Stimulated activated CD8-positive, alpha-beta memory T cell treated with anti-CD3 and anti-CD28 coated beads, Interleukin-15, amount 100 ng/mL, for 48 hours (primary cell): Measurements from ENCODE around the gene BATF3.
A peak's percentile ranks its signal among the peaks of the same experiment; 100 is the strongest.

Experiments used
- DNase-seq, 2 donors: peaks; one replicate each; pipeline ENCODE4 v3.0.0-alpha.2; 2020; ENCODE audit warnings: low read depth in 2 of 2

Gene BATF3

GRCh38 chr1:212703991-212704564 is 4.4 kb upstream of the BATF3 start:
- DNase-seq = no peak

GRCh38 chr1:212702672-212703071 is 3.0 kb upstream of the BATF3 start:
- no peak for DNase-seq

GRCh38 chr1:212701910-212702309 is 2.3 kb upstream of the BATF3 start:
- no peak for DNase-seq

- DNase-seq = no peak
Measured at GRCh38 chr1:212700892-212701819, 1.5 kb upstream of the BATF3 start.

- DNase-seq = peak in 1 of 2 donors; percentile 77
Measured at GRCh38 chr1:212700223-212700891, 717 bp upstream of the BATF3 start.

- DNase-seq = peak; percentile 60 to 68
Measured at GRCh38 chr1:212699104-212699624, 476 bp downstream of the BATF3 start.

GRCh38 chr1:212698467-212699103 is 1.1 kb downstream of the BATF3 start:
- DNase-seq = no peak

- DNase-seq = no peak
Measured at GRCh38 chr1:212696721-212697331, 2.8 kb downstream of the BATF3 start.

- DNase-seq = no peak
Measured at GRCh38 chr1:212692774-212693644, 6.6 kb downstream of the BATF3 start.

- peak in 1 of 2 donors; percentile 63 for DNase-seq
Measured at GRCh38 chr1:212691561-212692071, 8.0 kb downstream of the BATF3 start.

- DNase-seq = no peak
Measured at GRCh38 chr1:212690816-212691403, 8.7 kb downstream of the BATF3 start.

GRCh38 chr1:212689758-212690529 is 9.7 kb downstream of the BATF3 start:
- no peak for DNase-seq

- DNase-seq = no peak
Measured at GRCh38 chr1:212689196-212689725, 10.4 kb downstream of the BATF3 start.

GRCh38 chr1:212688341-212689047 is 11.1 kb downstream of the BATF3 start:
- no peak for DNase-seq

GRCh38 chr1:212687811-212688210 is 11.8 kb downstream of the BATF3 start:
- DNase-seq = no peak

- DNase-seq = no peak
Measured at GRCh38 chr1:212686591-212686990, 13.0 kb downstream of the BATF3 start.

- no peak for DNase-seq
Measured at GRCh38 chr1:212686069-212686468, 13.6 kb downstream of the BATF3 start.

GRCh38 chr1:212685429-212685828 is 14.2 kb downstream of the BATF3 start:
- no peak for DNase-seq
